PC-9 (cell line): Measurements from ENCODE around the gene GNLY.

ENCODE experiments used
- CTCF ChIP-seq: fragments of 200-600 bp; sonication (generic); conservative IDR thresholded peaks from 2 replicates; pipeline ENCODE4 v1.6.1; 2017; ENCODE audit warnings: mixed run types, antibody characterized with exemption, mild to moderate bottlenecking, moderate library complexity
- EZH2 ChIP-seq: fragments of 200-600 bp; sonication (generic); IDR thresholded peaks from 2 replicates; pipeline ENCODE4 v1.8.0; 2017; ENCODE audit warnings: antibody characterized with exemption, low read depth

- TF ChIP-seq CTCF (no peak), EZH2 (no peak)
These were observed 963 bp downstream of the GNLY start for GRCh38 chr2:85695121-85695520.
